Astrocyte of the cerebellum (primary cell): ENCODE measurements around the gene COQ10B.
"Not testable (repeated sequence)": the region's sequence is repeated elsewhere in the genome, so short reads cannot be mapped to it uniquely, and the experiment has no call there.

Experiments used
- DNase-seq: peaks from one replicate; pipeline ENCODE4 v3.0.0-alpha.2; 2011; ENCODE audit warnings: low read depth
- H3K4me3 ChIP-seq: 2 replicates; pipeline ENCODE4 v1.5.1; 2011; ENCODE audit warnings: mild to moderate bottlenecking, low read depth, low read length, moderate library complexity
- CTCF ChIP-seq: IDR thresholded peaks from 2 replicates; pipeline ENCODE4 v1.5.1; 2012; ENCODE audit warnings: low read length, low read depth, moderate library complexity, mild to moderate bottlenecking; ENCODE audit errors: missing control alignments
- in situ Hi-C: cut with HindIII; loops from 2 replicates; pipeline ENCODE4 v1.10.0; 2017; ENCODE audit warnings: low sequenced_read_pairs

Gene COQ10B

GRCh38 chr2:197450465-197450864 is 2.9 kb upstream of the COQ10B start:
- no peak for DNase-seq
- H3K4me3 ChIP-seq, result no peak overlapping the region
- no peak for TF ChIP-seq CTCF
- in situ Hi-C loops, result no loop called here

- DNase-seq, H3K4me3 ChIP-seq, in situ Hi-C loops: not testable (repeated sequence)
Observed at GRCh38 chr2:197450935-197451358, 2.4 kb upstream of the COQ10B start.

- DNase-seq, result no peak
- H3K4me3 ChIP-seq, result peak overlapping the region; percentile 72
- in situ Hi-C loops, result no loop called here
- no peak for TF ChIP-seq CTCF
Observed at GRCh38 chr2:197452754-197453122, 614 bp upstream of the COQ10B start.

GRCh38 chr2:197453914-197454398 is 604 bp downstream of the COQ10B start:
- DNase-seq, result peak; percentile 84
- TF ChIP-seq CTCF, result no peak
- in situ Hi-C loops, result no loop called here
- H3K4me3 ChIP-seq, result peak overlapping the region; percentile 72

GRCh38 chr2:197454923-197455322 is 1.6 kb downstream of the COQ10B start:
- in situ Hi-C loops, result no loop called here
- DNase-seq, result no peak
- H3K4me3 ChIP-seq, result peak overlapping the region; percentile 72
- no peak for TF ChIP-seq CTCF

- in situ Hi-C loops, result no loop called here
- no peak for DNase-seq
- no peak for TF ChIP-seq CTCF
- no peak overlapping the region for H3K4me3 ChIP-seq
Observed at GRCh38 chr2:197455428-197455827, 2.1 kb downstream of the COQ10B start.

- in situ Hi-C loops, result no loop called here
- TF ChIP-seq CTCF, result no peak
Observed at GRCh38 chr2:197460649-197461048, 7.3 kb downstream of the COQ10B start.

More at GRCh38 chr2:197460649-197461048, 7.3 kb downstream of the COQ10B start:
- no peak for DNase-seq
- no peak overlapping the region for H3K4me3 ChIP-seq
